Peyer's patch (tissue), 4 donors: ENCODE results near the gene EPB41L5.

Experiments used
- CTCF ChIP-seq, 6 experiments: fragments of 450-650 bp in 4 of 6; fragments of 200-600 bp in 2 of 6; sonication (generic) in 1 of 6; IDR thresholded peaks; one replicate each; pipeline ENCODE4 v1.5.1; 2017 to 2019; ENCODE audit warnings: antibody characterized with exemption in 6 of 6, mild to moderate bottlenecking in 3 of 6, moderate library complexity in 1 of 6
- POLR2A ChIP-seq, 2 donors: fragments of 450-650 bp; IDR thresholded peaks; one replicate each; pipeline ENCODE4 v1.5.1; 2017; ENCODE audit warnings: antibody characterized with exemption in 2 of 2, mild to moderate bottlenecking in 2 of 2, moderate library complexity in 2 of 2

- TF ChIP-seq CTCF (IDR thresholded peaks at IDR 0.05) (no peak), POLR2A (IDR thresholded peaks at IDR 0.05) (no peak)
These were observed 207.9 kb downstream of the EPB41L5 start for GRCh38 chr2:120220756-120221155.
